Measurements from ENCODE around the gene YAF2. TPM values are rescaled to one million over a fixed set of nuclear protein-coding genes. Genes with fewer than 3 reads are reported as not detected.

The YAF2 gene
- total and polyA plus RNA-seq, 2 of the 13 experiments (the other 11 are each of a cell fraction or from before 2014, with no cell fraction given) = 8.4 to 11.7 TPM

- Histone ChIP-seq H3K9ac (ENCODE audit: insufficient read depth, low read depth, low read length) (no peak overlapping the region), H4K20me1 (ENCODE audit: insufficient read depth, low read length) (0 out of 2 replicates have a peak, but pooled peaks cover 2% of the 10 kb centered on the region), H2AFZ (ENCODE audit: low read length) (no peak overlapping the region), H3K9me3 (ENCODE audit: low read length) (no peaks in the 10 kb centered on the region), H3K4me2 (ENCODE audit: low read depth, low read length) (peak overlapping the region; percentile 25; the same call in 1 of the 2 replicates), H3K27ac (ENCODE audit: extremely low read length, insufficient read depth, low read length) (no peak overlapping the region), H3K4me1 (ENCODE audit: insufficient read depth, low read length) (peaks cover 35% of the 10 kb centered on the region), H3K79me2 (ENCODE audit: insufficient read depth, low read length) (peaks cover 28% of the 10 kb centered on the region), H3K27me3 (ENCODE audit: control insufficient read depth in 1 of 2, insufficient read depth in 2 of 2, low read length in 2 of 2) (no peaks in the 10 kb centered on the region; a peak in 1 of 5 replicates), H3K4me3 (replicated peaks in 1 of 3; ENCODE audit: insufficient read depth in 1 of 3, low read depth in 2 of 3, low read length in 3 of 3) (no peak overlapping the region), H3K36me3 (replicated peaks in 1 of 2; ENCODE audit: control insufficient read depth in 1 of 2, insufficient read depth in 2 of 2, low read length in 2 of 2) (0 out of 5 replicates have a peak, but pooled peaks cover 0 to 5% of the 10 kb centered on the region in 2 experiments)
- in situ Hi-C loops (cut with HindIII; ENCODE audit: extremely low pct_ligation_motif_present, low pct_unique_long_range_greater_than_20kb) (no loop called here), intact Hi-C loops (cut with micrococcal nuclease; ENCODE audit: unreplicated experiment) (loop anchor here (5.0 kb wide), 1 partner anchor 93 kb away; the partner anchor contains the start of gene GXYLT1)
- CTCF ChIA-PET (ENCODE audit: low intra/inter-chr PET ratio, low total read pairs) = no interaction called here
- DNase-seq (ENCODE audit: low spot score) (no peak), FAIRE-seq (no peak), ATAC-seq (no peak)
- WGBS (ENCODE audit: low lambda C conversion rate) = 54% methylated on average over 1 of the region's 1 CpG
- POLR2A ChIA-PET = interaction anchor here (1.4 kb wide), 1 partner anchor 90 kb away, joined by 4 read pairs; the partner anchor contains the start of gene GXYLT1
- no TSS peak for BruUV-seq (replicated peaks)
- TF ChIP-seq ZNF552 (CRISPR knock-in tag; IDR thresholded peaks at IDR 0.05; ENCODE audit: borderline replicate concordance) = no peak
- no peak for TF ChIP-seq GPN1 (CRISPR knock-in tag; IDR thresholded peaks at IDR 0.05; ENCODE audit: borderline replicate concordance)
- TF ChIP-seq, protein P1, sequence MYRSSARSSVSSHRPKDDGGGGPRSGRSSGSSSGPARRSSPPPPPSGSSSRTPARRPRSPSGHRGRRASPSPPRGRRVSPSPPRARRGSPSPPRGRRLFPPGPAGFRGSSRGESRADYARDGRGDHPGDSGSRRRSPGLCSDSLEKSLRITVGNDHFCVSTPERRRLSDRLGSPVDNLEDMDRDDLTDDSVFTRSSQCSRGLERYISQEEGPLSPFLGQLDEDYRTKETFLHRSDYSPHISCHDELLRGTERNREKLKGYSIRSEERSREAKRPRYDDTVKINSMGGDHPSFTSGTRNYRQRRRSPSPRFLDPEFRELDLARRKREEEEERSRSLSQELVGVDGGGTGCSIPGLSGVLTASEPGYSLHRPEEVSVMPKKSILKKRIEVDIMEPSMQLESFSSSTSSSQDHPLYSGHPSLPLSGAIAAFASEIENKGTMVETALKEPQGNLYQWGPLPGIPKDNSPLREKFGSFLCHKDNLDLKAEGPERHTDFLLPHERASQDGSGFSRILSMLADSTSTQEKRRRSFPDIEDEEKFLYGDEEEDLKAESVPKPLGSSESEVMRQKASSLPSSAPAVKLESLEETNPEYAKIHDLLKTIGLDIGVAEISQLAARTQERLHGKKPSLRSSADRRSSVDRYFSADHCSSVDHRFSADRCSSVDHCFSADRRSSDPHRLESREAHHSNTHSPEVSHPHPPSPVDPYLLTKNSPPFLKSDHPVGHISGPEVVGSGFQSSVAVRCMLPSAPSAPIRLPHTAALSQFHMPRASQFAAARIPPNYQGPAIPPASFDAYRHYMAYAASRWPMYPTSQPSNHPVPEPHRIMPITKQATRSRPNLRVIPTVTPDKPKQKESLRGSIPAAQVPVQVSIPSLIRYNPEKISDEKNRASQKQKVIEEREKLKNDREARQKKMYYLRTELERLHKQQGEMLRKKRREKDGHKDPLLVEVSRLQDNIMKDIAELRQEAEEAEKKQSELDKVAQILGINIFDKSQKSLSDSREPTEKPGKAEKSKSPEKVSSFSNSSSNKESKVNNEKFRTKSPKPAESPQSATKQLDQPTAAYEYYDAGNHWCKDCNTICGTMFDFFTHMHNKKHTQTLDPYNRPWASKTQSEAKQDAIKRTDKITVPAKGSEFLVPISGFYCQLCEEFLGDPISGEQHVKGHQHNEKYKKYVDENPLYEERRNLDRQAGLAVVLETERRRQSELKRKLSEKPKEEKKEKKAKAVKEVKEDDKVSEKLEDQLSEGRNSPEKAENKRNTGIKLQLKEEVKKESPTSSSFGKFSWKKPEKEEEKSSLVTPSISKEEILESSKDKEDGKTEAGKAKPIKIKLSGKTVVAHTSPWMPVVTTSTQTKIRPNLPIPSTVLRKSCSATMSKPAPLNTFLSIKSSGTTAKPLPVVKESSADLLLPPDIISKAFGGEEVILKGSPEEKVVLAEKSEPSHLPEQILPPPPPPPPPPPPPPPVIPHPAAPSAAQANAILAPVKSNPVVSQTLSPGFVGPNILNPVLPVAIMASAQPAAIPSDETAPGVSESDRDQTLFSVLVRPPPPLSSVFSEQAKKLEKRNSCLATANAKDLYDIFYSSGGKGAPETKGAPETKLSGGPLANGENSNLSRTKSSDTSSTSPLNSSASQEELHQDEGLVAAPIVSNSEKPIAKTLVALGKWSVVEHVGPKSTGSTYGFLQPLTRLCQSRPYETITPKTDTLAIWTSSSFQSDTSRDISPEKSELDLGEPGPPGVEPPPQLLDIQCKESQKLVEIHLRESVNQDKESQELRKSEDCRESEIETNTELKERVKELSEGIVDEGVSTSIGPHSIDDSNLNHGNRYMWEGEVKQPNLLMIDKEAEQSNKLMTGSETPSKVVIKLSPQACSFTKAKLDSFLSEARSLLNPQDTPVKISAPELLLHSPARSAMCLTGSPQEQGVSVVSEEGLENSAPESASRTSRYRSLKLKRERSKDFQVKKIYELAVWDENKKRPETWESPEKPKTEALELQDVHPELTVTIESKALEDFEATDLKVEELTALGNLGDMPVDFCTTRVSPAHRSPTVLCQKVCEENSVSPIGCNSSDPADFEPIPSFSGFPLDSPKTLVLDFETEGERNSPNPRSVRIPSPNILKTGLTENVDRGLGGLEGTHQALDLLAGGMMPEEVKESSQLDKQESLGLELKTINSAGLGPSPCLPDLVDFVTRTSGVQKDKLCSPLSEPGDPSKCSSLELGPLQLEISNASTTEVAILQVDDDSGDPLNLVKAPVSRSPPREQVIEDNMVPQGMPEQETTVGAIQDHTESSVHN (CRISPR knock-in tag; IDR thresholded peaks at IDR 0.05) = no peak
- TF ChIP-seq HOMEZ (CRISPR knock-in tag; IDR thresholded peaks at IDR 0.05; ENCODE audit: low read depth) = no peak
- no peak for TF ChIP-seq GLMP (CRISPR knock-in tag; IDR thresholded peaks at IDR 0.05; ENCODE audit: borderline replicate concordance)
- TF ChIP-seq, protein P2, sequence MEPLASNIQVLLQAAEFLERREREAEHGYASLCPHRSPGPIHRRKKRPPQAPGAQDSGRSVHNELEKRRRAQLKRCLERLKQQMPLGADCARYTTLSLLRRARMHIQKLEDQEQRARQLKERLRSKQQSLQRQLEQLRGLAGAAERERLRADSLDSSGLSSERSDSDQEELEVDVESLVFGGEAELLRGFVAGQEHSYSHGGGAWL (CRISPR knock-in tag; IDR thresholded peaks at IDR 0.05) = no peak
- TF ChIP-seq, protein P3, sequence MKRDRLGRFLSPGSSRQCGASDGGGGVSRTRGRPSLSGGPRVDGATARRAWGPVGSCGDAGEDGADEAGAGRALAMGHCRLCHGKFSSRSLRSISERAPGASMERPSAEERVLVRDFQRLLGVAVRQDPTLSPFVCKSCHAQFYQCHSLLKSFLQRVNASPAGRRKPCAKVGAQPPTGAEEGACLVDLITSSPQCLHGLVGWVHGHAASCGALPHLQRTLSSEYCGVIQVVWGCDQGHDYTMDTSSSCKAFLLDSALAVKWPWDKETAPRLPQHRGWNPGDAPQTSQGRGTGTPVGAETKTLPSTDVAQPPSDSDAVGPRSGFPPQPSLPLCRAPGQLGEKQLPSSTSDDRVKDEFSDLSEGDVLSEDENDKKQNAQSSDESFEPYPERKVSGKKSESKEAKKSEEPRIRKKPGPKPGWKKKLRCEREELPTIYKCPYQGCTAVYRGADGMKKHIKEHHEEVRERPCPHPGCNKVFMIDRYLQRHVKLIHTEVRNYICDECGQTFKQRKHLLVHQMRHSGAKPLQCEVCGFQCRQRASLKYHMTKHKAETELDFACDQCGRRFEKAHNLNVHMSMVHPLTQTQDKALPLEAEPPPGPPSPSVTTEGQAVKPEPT (CRISPR knock-in tag; IDR thresholded peaks at IDR 0.05; ENCODE audit: low read depth) = no peak
- no peak for TF ChIP-seq MED8 (CRISPR knock-in tag; IDR thresholded peaks at IDR 0.05; ENCODE audit: insufficient replicate concordance)
Observed at GRCh38 chr12:42235426-42235825, 2.6 kb downstream of the YAF2 start.

Data from HepG2 (cell line).